GM12878 (cell line): Measurements from ENCODE around the gene GRM5.

Source experiments
- ESRRA ChIP-seq: IDR thresholded peaks from 2 replicates; pipeline ENCODE4 v1.6.1; 2012; ENCODE audit warnings: mild to moderate bottlenecking, low read length, improper control_type of control experiment
- EZH2 ChIP-seq: IDR thresholded peaks from 2 replicates; pipeline ENCODE4 v1.6.1; 2012; ENCODE audit warnings: low read depth, mild to moderate bottlenecking, control low read depth, inconsistent platforms, low read length, borderline replicate concordance; ENCODE audit not compliant: control insufficient read depth
- HSF1 ChIP-seq: fragments of 150-350 bp; IDR thresholded peaks from 2 replicates; pipeline ENCODE4 v1.6.1; 2014; ENCODE audit warnings: mild to moderate bottlenecking, low read depth, low read length
- LARP7 ChIP-seq: fragments of 450-650 bp; IDR thresholded peaks from 2 replicates; pipeline ENCODE4 v1.6.1; 2017; ENCODE audit warnings: mild to moderate bottlenecking
- MAX ChIP-seq: IDR thresholded peaks from 2 replicates; pipeline ENCODE4 v1.6.1; 2012; ENCODE audit warnings: low read depth, low read length, improper control_type of control experiment
- POLR2AphosphoS5 ChIP-seq: IDR thresholded peaks from 2 replicates; pipeline ENCODE4 v1.6.1; 2011; ENCODE audit warnings: mild to moderate bottlenecking, low read length, inconsistent platforms
- RAD21 ChIP-seq: IDR thresholded peaks from 2 replicates; pipeline ENCODE4 v1.6.1; 2011; ENCODE audit warnings: mild to moderate bottlenecking, low read depth, low read length, moderate library complexity; ENCODE audit not compliant: insufficient read depth
- TCF3 ChIP-seq: IDR thresholded peaks from 2 replicates; pipeline ENCODE4 v1.6.1; 2012; ENCODE audit warnings: low read depth, mild to moderate bottlenecking, low read length, borderline replicate concordance; ENCODE audit not compliant: insufficient read depth
- ZSCAN29 ChIP-seq: fragments of 450-650 bp; IDR thresholded peaks from 2 replicates; pipeline ENCODE4 v1.6.1; 2017; ENCODE audit warnings: mild to moderate bottlenecking, moderate library complexity
- TF ChIP-seq, protein P1 (sequence below), 3 experiments: IDR thresholded peaks in 2 of 3; conservative IDR thresholded peaks in 1 of 3; 2 replicates each; pipeline ENCODE4 v1.5.1; 2011; ENCODE audit warnings: low read depth in 3 of 3, low read length in 3 of 3, mild to moderate bottlenecking in 3 of 3, control low read depth in 2 of 3, moderate library complexity in 2 of 3, inconsistent platforms in 1 of 3, mixed read lengths in 1 of 3; ENCODE audit not compliant: control insufficient read depth in 2 of 3, insufficient read depth in 1 of 3; ENCODE audit errors: extremely low read depth in 1 of 3

DNA sequence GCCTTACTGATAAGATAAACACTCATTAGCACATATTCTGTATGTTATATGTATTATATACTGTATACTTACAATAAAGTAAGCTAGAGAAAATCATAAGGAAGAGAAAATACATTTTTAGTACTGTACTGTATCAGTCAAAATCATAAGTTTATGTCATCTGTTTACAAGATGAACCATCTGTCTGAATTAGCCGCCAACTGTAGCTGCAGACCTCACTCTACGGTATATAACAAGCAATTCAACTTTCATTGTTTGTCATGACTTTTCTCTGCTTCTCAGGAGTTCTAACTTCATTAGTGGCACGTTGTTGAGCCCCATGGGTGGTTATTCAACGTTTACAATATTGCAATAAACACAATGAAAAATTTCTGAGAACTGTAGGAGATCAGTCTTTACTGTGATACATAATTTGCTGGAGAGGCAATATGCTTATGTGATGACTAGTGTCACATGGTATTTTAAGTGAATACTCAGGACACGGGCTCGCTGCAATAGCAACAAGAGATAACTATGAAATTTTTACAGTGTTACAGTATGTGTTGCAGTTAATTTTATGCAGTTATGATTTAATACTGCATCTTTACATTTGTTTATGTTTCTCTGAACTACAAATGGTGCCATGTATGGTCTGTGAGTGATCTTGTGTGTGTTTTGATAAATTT, 596.1 kb downstream of the GRM5 start:
- no peak for TF ChIP-seq ZSCAN29
- TF ChIP-seq HSF1 = no peak
- TF ChIP-seq LARP7 = no peak
- no peak for TF ChIP-seq RAD21
- no peak for TF ChIP-seq TCF3
- no peak for TF ChIP-seq EZH2
- no peak for TF ChIP-seq ESRRA
- TF ChIP-seq, protein P1, sequence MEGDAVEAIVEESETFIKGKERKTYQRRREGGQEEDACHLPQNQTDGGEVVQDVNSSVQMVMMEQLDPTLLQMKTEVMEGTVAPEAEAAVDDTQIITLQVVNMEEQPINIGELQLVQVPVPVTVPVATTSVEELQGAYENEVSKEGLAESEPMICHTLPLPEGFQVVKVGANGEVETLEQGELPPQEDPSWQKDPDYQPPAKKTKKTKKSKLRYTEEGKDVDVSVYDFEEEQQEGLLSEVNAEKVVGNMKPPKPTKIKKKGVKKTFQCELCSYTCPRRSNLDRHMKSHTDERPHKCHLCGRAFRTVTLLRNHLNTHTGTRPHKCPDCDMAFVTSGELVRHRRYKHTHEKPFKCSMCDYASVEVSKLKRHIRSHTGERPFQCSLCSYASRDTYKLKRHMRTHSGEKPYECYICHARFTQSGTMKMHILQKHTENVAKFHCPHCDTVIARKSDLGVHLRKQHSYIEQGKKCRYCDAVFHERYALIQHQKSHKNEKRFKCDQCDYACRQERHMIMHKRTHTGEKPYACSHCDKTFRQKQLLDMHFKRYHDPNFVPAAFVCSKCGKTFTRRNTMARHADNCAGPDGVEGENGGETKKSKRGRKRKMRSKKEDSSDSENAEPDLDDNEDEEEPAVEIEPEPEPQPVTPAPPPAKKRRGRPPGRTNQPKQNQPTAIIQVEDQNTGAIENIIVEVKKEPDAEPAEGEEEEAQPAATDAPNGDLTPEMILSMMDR (IDR thresholded peaks at IDR 0.05 in 2 of 3, conservative IDR thresholded peaks at IDR 0.05 in 1 of 3; ENCODE audit: control insufficient read depth in 2 of 3, extremely low read depth in 1 of 3, insufficient read depth in 1 of 3, low read depth in 3 of 3, low read length in 3 of 3) = no peak
- no peak for TF ChIP-seq MAX
- TF ChIP-seq POLR2AphosphoS5 = no peak
